GM23338 (cell line): ENCODE measurements around the gene SCG5. TPM values are rescaled to one million over a fixed set of nuclear protein-coding genes. Genes with fewer than 3 reads are reported as not detected.

Source experiments
- ATAC-seq: fragments of 200-7000 bp; cut with Tn5 transposase; 3 replicates; pipeline ENCODE4 v1.9.1; 2020
- DNase-seq: peaks from one replicate; pipeline ENCODE4 v3.0.0-alpha.2; 2015; ENCODE audit warnings: low spot score
- H2AFZ ChIP-seq: fragments of 200-600 bp; sonication (generic); 2 replicates; pipeline ENCODE4 v1.8.0; 2016; ENCODE audit warnings: antibody characterized with exemption, mild to moderate bottlenecking, moderate library complexity
- H3F3A ChIP-seq: fragments of 200-600 bp; sonication (generic); replicated peaks from 2 replicates; pipeline ENCODE4 v1.8.0; 2017; ENCODE audit warnings: antibody characterized with exemption, mixed run types, low read depth
- H3K27ac ChIP-seq: fragments of 200-600 bp; sonication (generic); 2 replicates; pipeline ENCODE4 v1.6.1; 2016; ENCODE audit warnings: low read depth
- H3K27me3 ChIP-seq: fragments of 200-600 bp; sonication (generic); 2 replicates; pipeline ENCODE4 v1.8.0; 2016; ENCODE audit warnings: mild to moderate bottlenecking, mixed run types, moderate library complexity; ENCODE audit not compliant: insufficient read depth
- H3K36me3 ChIP-seq: fragments of 200-600 bp; sonication (generic); 2 replicates; pipeline ENCODE4 v1.8.0; 2016; ENCODE audit warnings: mild to moderate bottlenecking; ENCODE audit not compliant: insufficient read depth
- H3K4me1 ChIP-seq: fragments of 200-600 bp; sonication (generic); 2 replicates; pipeline ENCODE4 v1.8.0; 2016; ENCODE audit warnings: mild to moderate bottlenecking, moderate library complexity; ENCODE audit not compliant: insufficient read depth
- H3K4me2 ChIP-seq: fragments of 200-600 bp; sonication (generic); 2 replicates; pipeline ENCODE4 v1.7.1; 2017; ENCODE audit warnings: mixed run types
- H3K4me3 ChIP-seq: fragments of 200-600 bp; sonication (generic); 2 replicates; pipeline ENCODE4 v1.6.1; 2016; ENCODE audit warnings: mixed run types
- H3K79me2 ChIP-seq: fragments of 200-600 bp; sonication (generic); replicated peaks from 2 replicates; pipeline ENCODE4 v1.8.0; 2017; ENCODE audit warnings: mild to moderate bottlenecking; ENCODE audit not compliant: insufficient read depth
- H3K9me2 ChIP-seq: fragments of 200-600 bp; sonication (generic); 2 replicates; pipeline ENCODE4 v1.8.0; 2017; ENCODE audit not compliant: insufficient read depth
- H4K20me1 ChIP-seq: fragments of 200-600 bp; sonication (generic); replicated peaks from 2 replicates; pipeline ENCODE4 v1.8.0; 2017; ENCODE audit warnings: mild to moderate bottlenecking; ENCODE audit not compliant: insufficient read depth
- H3K27ac Mint-ChIP-seq: 2 replicates; pipeline ENCODE4 v1.8.0; 2020; ENCODE audit warnings: inconsistent platforms, mild to moderate bottlenecking, moderate library complexity, mixed read lengths
- H3K27me3 Mint-ChIP-seq: 3 replicates; pipeline ENCODE4 v1.8.0; 2022; ENCODE audit warnings: low read depth, mild to moderate bottlenecking, moderate library complexity, mixed read lengths, inconsistent platforms; ENCODE audit not compliant: insufficient read depth, poor library complexity
- H3K36me3 Mint-ChIP-seq: 3 replicates; pipeline ENCODE4 v1.8.0; 2021; ENCODE audit warnings: low read depth, mild to moderate bottlenecking, inconsistent platforms, moderate library complexity, mixed read lengths
- H3K4me1 Mint-ChIP-seq: 3 replicates; pipeline ENCODE4 v1.8.0; 2020; ENCODE audit warnings: mild to moderate bottlenecking, inconsistent platforms, mixed read lengths
- H3K4me3 Mint-ChIP-seq: 3 replicates; pipeline ENCODE4 v1.8.0; 2021; ENCODE audit warnings: moderate library complexity, mild to moderate bottlenecking, inconsistent platforms, mixed read lengths
- H3K9me3 Mint-ChIP-seq: 3 replicates; pipeline ENCODE4 v1.8.0; 2020; ENCODE audit warnings: moderate library complexity, mild to moderate bottlenecking, inconsistent platforms, mixed read lengths
- CREB1 ChIP-seq: fragments of 250-450 bp; sonication (Bioruptor Pico); IDR thresholded peaks from 2 replicates; pipeline ENCODE4 v1.5.0; 2020; ENCODE audit warnings: low read depth, mild to moderate bottlenecking, moderate library complexity
- EZH2 ChIP-seq: fragments of 200-600 bp; sonication (generic); IDR thresholded peaks from one replicate; pipeline ENCODE4 v1.8.0; 2017; ENCODE audit warnings: antibody characterized with exemption, mild to moderate bottlenecking, low read depth; ENCODE audit not compliant: unreplicated experiment
- JUNB ChIP-seq: IDR thresholded peaks from one replicate; pipeline ENCODE4 v1.6.1; 2016; ENCODE audit warnings: antibody characterized with exemption; ENCODE audit not compliant: unreplicated experiment
- NANOG ChIP-seq: IDR thresholded peaks from 2 replicates; pipeline ENCODE4 v1.6.1; 2016; ENCODE audit warnings: antibody characterized with exemption, borderline replicate concordance
- POLR2AphosphoS5 ChIP-seq: IDR thresholded peaks from 2 replicates; pipeline ENCODE4 v1.6.1; 2016; ENCODE audit warnings: antibody characterized with exemption, low read depth
- STAT1 ChIP-seq: IDR thresholded peaks from one replicate; pipeline ENCODE4 v1.6.1; 2016; ENCODE audit warnings: antibody characterized with exemption; ENCODE audit not compliant: unreplicated experiment
- ZNF114 ChIP-seq: fragments of 250-450 bp; sonication (Bioruptor Pico); IDR thresholded peaks from 2 replicates; pipeline ENCODE4 v1.5.0; 2020; ENCODE audit warnings: mild to moderate bottlenecking, moderate library complexity
- ZNF331 ChIP-seq: fragments of 250-450 bp; sonication (Bioruptor Pico); IDR thresholded peaks from 2 replicates; pipeline ENCODE4 v1.5.0; 2020; ENCODE audit warnings: low read depth, mild to moderate bottlenecking, moderate library complexity
- polyA plus RNA-seq: library from polyadenylated mRNA; unstranded; fragments of >200 nt; fragmentation: Nextera tagmentation; extraction: Ambion mirVana; gene quantifications from 2 replicates; pipeline ENCODE4 v1.2.1, GENCODE V29; 2016
- total RNA-seq: library from RNA; depleted of rRNA; stranded (reverse); fragments of >200 nt; shearing (Covaris generic); gene quantifications from 2 replicates; pipeline ENCODE4 v1.2.3, GENCODE V29; 2014
- TF ChIP-seq, protein P1 (sequence below): IDR thresholded peaks from one replicate; pipeline ENCODE4 v1.6.1; 2018; ENCODE audit warnings: antibody characterized with exemption; ENCODE audit not compliant: unreplicated experiment
- TF ChIP-seq, protein P2 (sequence below), 2 experiments: fragments of 200-600 bp in 1 of 2; sonication (generic) in 1 of 2; conservative IDR thresholded peaks; 2 replicates each; pipeline versions ENCODE4 v1.5.1 to v1.6.1; 2016 to 2017; ENCODE audit warnings: antibody characterized with exemption in 2 of 2, low read depth in 2 of 2, mild to moderate bottlenecking in 2 of 2, moderate library complexity in 1 of 2

Gene SCG5
- total and polyA plus RNA-seq, 2 experiments from 2014 or later, result 48.1 to 73.3 TPM

DNA sequence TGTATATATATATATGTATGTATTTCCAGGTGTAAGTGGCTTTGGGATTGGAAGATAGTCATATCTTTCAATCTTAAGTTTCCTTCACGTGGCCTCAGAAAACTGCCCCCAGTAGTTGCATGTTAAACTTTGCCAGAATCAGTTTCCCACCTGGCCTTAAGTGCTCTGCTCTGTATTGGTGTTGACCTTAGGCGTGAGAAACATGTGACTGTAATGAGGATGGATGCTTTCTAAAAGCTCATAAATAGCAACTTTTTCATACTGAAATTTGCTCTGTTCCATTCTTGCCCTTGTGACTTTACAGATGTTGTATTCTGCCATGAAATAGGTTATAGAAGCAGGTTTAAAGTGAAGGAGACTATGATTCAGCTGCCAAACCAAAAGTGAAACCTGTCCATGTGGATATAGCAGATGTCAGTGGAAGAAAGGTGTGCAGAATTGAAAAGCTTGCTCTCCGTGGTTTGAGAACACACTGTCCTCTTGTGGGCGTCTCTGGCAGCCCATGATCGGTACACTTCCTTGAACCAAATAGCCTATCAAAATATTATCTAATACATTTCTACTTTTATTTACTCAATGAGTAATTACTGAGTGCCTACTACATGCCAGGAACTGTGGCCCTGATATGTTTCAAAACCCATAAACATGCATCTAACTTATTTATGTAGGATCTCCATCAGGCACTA is 15.8 kb downstream of the SCG5 start:
- 0 out of 2 replicates have a peak, but pooled peaks cover under 1% of the 10 kb centered on the region for H3K79me2 ChIP-seq
- 0 out of 2 replicates have a peak, but pooled peaks cover 3% of the 10 kb centered on the region for H4K20me1 ChIP-seq
- Mint-ChIP-seq H3K9me3 (no peaks in the 10 kb centered on the region), H3K27me3 (no peaks in the 10 kb centered on the region), H3K4me1 (peaks cover 17% of the 10 kb centered on the region), H3K36me3 (peaks cover 12% of the 10 kb centered on the region; the same call in 1 of the 3 replicates), H3K27ac (no peak overlapping the region), H3K4me3 (no peak overlapping the region)
- H3K36me3 ChIP-seq, result no peaks in the 10 kb centered on the region
- H3K9me2 ChIP-seq, result no peaks in the 10 kb centered on the region
- H2AFZ ChIP-seq, result no peak overlapping the region
- DNase-seq (no peak), ATAC-seq (no peak)
- H3F3A ChIP-seq, result no peaks in the 10 kb centered on the region
- H3K27ac ChIP-seq, result no peak overlapping the region
- TF ChIP-seq ZNF114 (CRISPR knock-in tag), result no peak
- no peak for TF ChIP-seq JUNB
- TF ChIP-seq NANOG, result no peak
- no peak for TF ChIP-seq EZH2
- TF ChIP-seq, protein P1, sequence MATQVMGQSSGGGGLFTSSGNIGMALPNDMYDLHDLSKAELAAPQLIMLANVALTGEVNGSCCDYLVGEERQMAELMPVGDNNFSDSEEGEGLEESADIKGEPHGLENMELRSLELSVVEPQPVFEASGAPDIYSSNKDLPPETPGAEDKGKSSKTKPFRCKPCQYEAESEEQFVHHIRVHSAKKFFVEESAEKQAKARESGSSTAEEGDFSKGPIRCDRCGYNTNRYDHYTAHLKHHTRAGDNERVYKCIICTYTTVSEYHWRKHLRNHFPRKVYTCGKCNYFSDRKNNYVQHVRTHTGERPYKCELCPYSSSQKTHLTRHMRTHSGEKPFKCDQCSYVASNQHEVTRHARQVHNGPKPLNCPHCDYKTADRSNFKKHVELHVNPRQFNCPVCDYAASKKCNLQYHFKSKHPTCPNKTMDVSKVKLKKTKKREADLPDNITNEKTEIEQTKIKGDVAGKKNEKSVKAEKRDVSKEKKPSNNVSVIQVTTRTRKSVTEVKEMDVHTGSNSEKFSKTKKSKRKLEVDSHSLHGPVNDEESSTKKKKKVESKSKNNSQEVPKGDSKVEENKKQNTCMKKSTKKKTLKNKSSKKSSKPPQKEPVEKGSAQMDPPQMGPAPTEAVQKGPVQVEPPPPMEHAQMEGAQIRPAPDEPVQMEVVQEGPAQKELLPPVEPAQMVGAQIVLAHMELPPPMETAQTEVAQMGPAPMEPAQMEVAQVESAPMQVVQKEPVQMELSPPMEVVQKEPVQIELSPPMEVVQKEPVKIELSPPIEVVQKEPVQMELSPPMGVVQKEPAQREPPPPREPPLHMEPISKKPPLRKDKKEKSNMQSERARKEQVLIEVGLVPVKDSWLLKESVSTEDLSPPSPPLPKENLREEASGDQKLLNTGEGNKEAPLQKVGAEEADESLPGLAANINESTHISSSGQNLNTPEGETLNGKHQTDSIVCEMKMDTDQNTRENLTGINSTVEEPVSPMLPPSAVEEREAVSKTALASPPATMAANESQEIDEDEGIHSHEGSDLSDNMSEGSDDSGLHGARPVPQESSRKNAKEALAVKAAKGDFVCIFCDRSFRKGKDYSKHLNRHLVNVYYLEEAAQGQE, result no peak
- H3K4me1 ChIP-seq, result peaks cover 8% of the 10 kb centered on the region
- no peak overlapping the region for H3K4me2 ChIP-seq
- H3K27me3 ChIP-seq, result no peaks in the 10 kb centered on the region
- no peak overlapping the region for H3K4me3 ChIP-seq

DNA sequence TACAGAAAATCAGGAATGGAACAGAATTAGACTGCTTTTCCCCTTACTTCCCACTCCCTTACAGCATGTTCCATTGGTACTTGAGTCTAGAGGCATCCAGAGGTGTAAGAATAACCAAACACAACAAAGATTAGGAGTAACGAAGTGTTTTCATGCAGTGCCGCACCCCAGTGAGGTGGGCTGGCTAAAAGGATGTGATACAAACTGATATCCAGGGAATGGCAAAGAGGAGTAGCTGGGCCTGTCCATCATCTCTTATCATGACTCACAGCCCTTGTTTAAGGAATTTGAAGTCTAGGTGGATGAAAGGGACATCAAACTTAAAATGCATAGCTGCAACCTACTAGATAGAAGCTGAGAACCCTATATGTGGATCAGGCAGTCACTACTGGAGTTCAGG is 16.4 kb downstream of the SCG5 start:
- Histone ChIP-seq H3K27ac (no peak overlapping the region), H2AFZ (no peak overlapping the region), H3K27me3 (no peaks in the 10 kb centered on the region), H3K4me3 (no peak overlapping the region), H4K20me1 (0 out of 2 replicates have a peak, but pooled peaks cover 3% of the 10 kb centered on the region), H3K9me2 (no peaks in the 10 kb centered on the region), H3F3A (no peaks in the 10 kb centered on the region), H3K79me2 (no peaks in the 10 kb centered on the region), H3K4me1 (peaks cover 5% of the 10 kb centered on the region; the same call in 1 of the 2 replicates), H3K36me3 (no peaks in the 10 kb centered on the region), H3K4me2 (no peak overlapping the region)
- H3K4me1 Mint-ChIP-seq, result peaks cover 16% of the 10 kb centered on the region; the same call in 2 of the 3 replicates
- no peaks in the 10 kb centered on the region for H3K9me3 Mint-ChIP-seq
- no peak for DNase-seq
- H3K27me3 Mint-ChIP-seq, result no peaks in the 10 kb centered on the region
- no peak overlapping the region for H3K27ac Mint-ChIP-seq
- H3K36me3 Mint-ChIP-seq, result peaks cover 12% of the 10 kb centered on the region; the same call in 1 of the 3 replicates
- no peak overlapping the region for H3K4me3 Mint-ChIP-seq
- TF ChIP-seq, protein P2, sequence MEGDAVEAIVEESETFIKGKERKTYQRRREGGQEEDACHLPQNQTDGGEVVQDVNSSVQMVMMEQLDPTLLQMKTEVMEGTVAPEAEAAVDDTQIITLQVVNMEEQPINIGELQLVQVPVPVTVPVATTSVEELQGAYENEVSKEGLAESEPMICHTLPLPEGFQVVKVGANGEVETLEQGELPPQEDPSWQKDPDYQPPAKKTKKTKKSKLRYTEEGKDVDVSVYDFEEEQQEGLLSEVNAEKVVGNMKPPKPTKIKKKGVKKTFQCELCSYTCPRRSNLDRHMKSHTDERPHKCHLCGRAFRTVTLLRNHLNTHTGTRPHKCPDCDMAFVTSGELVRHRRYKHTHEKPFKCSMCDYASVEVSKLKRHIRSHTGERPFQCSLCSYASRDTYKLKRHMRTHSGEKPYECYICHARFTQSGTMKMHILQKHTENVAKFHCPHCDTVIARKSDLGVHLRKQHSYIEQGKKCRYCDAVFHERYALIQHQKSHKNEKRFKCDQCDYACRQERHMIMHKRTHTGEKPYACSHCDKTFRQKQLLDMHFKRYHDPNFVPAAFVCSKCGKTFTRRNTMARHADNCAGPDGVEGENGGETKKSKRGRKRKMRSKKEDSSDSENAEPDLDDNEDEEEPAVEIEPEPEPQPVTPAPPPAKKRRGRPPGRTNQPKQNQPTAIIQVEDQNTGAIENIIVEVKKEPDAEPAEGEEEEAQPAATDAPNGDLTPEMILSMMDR (conservative IDR thresholded peaks at IDR 0.05; ENCODE audit: low read depth in 2 of 2), result no peak
- TF ChIP-seq JUNB, result no peak
- TF ChIP-seq STAT1, result no peak
- TF ChIP-seq ZNF331 (CRISPR knock-in tag), result no peak
- TF ChIP-seq POLR2AphosphoS5, result no peak
- TF ChIP-seq, protein P1, result no peak
- no peak for TF ChIP-seq CREB1 (CRISPR knock-in tag)
- TF ChIP-seq EZH2, result no peak
- no peak for ATAC-seq
